SK-N-SH (cell line): ENCODE results near the gene MSH2. TPM values are rescaled to one million over a fixed set of nuclear protein-coding genes. Genes with fewer than 3 reads are reported as not detected.

Experiments
- CTCF ChIA-PET: fragments of 300-600, 350-600 bp; formaldehyde crosslinking; extraction: SDS; loops from one replicate; lab custom pipeline; 2021; lab: Yijun Ruan, JAX
- POLR2A ChIA-PET: fragments of 350-600 bp; sonication (Branson Sonifier 250); formaldehyde crosslinking; extraction: SDS; loops from one replicate; lab custom pipeline; 2020; ENCODE audit warnings: antibody characterized with exemption, inconsistent platforms; lab: Yijun Ruan, JAX
- DNase-seq: peaks from one replicate; pipeline ENCODE4 v3.0.0; 2012
- H2AFZ ChIP-seq: fragments of 200-600 bp; sonication (generic); 2 replicates; pipeline ENCODE4 v1.8.1; 2016; ENCODE audit warnings: antibody characterized with exemption, mild to moderate bottlenecking, low read depth
- H3F3A ChIP-seq: fragments of 200-600 bp; sonication (generic); replicated peaks from 2 replicates; pipeline ENCODE3; 2016; ENCODE audit warnings: antibody characterized with exemption, mild to moderate bottlenecking; ENCODE audit not compliant: insufficient read depth
- H3K27ac ChIP-seq, 2 experiments: fragments of 200-500 bp in 1 of 2; fragments of 200-600 bp in 1 of 2; sonication (Bioruptor generic) in 1 of 2; sonication (generic), shearing (Covaris generic) in 1 of 2; 2 replicates each; pipeline versions ENCODE4 v1.5.1 to v1.6.1; 2014 to 2016; ENCODE audit warnings: low read depth in 2 of 2, inconsistent platforms in 1 of 2, low read length in 1 of 2, mild to moderate bottlenecking in 1 of 2, mixed read lengths in 1 of 2
- H3K27me3 ChIP-seq: fragments of 200-600 bp; sonication (generic), shearing (Covaris generic); 2 replicates; pipeline ENCODE4 v1.6.1; 2016; ENCODE audit warnings: mixed run types; ENCODE audit not compliant: insufficient read depth
- H3K36me3 ChIP-seq, 2 experiments: fragments of 200-500 bp in 1 of 2; fragments of 200-600 bp in 1 of 2; sonication (Bioruptor generic) in 1 of 2; sonication (generic) in 1 of 2; replicated peaks in 1 of 2; 2 replicates each; pipeline versions ENCODE3 to v1.5.1; 2014 to 2016; ENCODE audit warnings: low read length in 1 of 2, mild to moderate bottlenecking in 1 of 2; ENCODE audit not compliant: insufficient read depth in 2 of 2, control insufficient read depth in 1 of 2
- H3K4me1 ChIP-seq, 2 experiments: fragments of 200-500 bp in 1 of 2; fragments of 200-600 bp in 1 of 2; sonication (Bioruptor generic) in 1 of 2; sonication (generic), shearing (Covaris generic) in 1 of 2; 2 replicates each; pipeline versions ENCODE4 v1.5.1 to v1.6.1; 2014 to 2016; ENCODE audit warnings: low read depth in 1 of 2, low read length in 1 of 2, mixed run types in 1 of 2; ENCODE audit not compliant: insufficient read depth in 2 of 2, control insufficient read depth in 1 of 2
- H3K4me2 ChIP-seq: fragments of 200-600 bp; sonication (generic), shearing (Covaris generic); 2 replicates; pipeline ENCODE4 v1.6.1; 2017; ENCODE audit warnings: mixed run types
- H3K4me3 ChIP-seq, 2 experiments: fragments of 200-500 bp in 1 of 2; fragments of 200-600 bp in 1 of 2; sonication (Bioruptor generic) in 1 of 2; sonication (generic), shearing (Covaris generic) in 1 of 2; 2 replicates each; pipeline versions ENCODE4 v1.5.1 to v1.8.1; 2014 to 2016; ENCODE audit warnings: low read depth in 2 of 2, inconsistent platforms in 1 of 2, low read length in 1 of 2, mild to moderate bottlenecking in 1 of 2, mixed read lengths in 1 of 2, moderate library complexity in 1 of 2
- H3K79me2 ChIP-seq: fragments of 200-600 bp; sonication (generic); 2 replicates; pipeline ENCODE4 v1.8.1; 2017; ENCODE audit warnings: mild to moderate bottlenecking; ENCODE audit not compliant: insufficient read depth
- H3K9ac ChIP-seq: fragments of 200-600 bp; sonication (generic); 2 replicates; pipeline ENCODE4 v1.6.1; 2017; ENCODE audit warnings: mixed run types
- H3K9me2 ChIP-seq: fragments of 200-600 bp; sonication (generic); 2 replicates; pipeline ENCODE4 v1.6.1; 2017; ENCODE audit warnings: mixed run types
- H3K9me3 ChIP-seq: fragments of 200-600 bp; sonication (generic); 2 replicates; pipeline ENCODE4 v1.6.1; 2017; ENCODE audit warnings: mixed run types, mild to moderate bottlenecking, moderate library complexity
- H4K20me1 ChIP-seq: fragments of 200-600 bp; sonication (generic); 2 replicates; pipeline ENCODE4 v1.6.1; 2017; ENCODE audit warnings: mild to moderate bottlenecking, mixed run types; ENCODE audit not compliant: insufficient read depth
- CHD2 ChIP-seq: fragments of 150-350 bp; IDR thresholded peaks from 2 replicates; pipeline ENCODE4 v1.6.1; 2018; ENCODE audit warnings: low read length; ENCODE audit not compliant: partially characterized antibody
- EP300 ChIP-seq, 2 experiments: IDR thresholded peaks; 2 replicates each; pipeline versions ENCODE4 v1.4.0 to v1.6.1; 2012; ENCODE audit warnings: borderline replicate concordance in 1 of 2, low read depth in 1 of 2, low read length in 1 of 2
- EZH2phosphoT487 ChIP-seq: fragments of 200-600 bp; sonication (generic); IDR thresholded peaks from 2 replicates; pipeline ENCODE4 v1.6.1; 2017; ENCODE audit warnings: low read depth, mixed run types, mild to moderate bottlenecking, antibody characterized with exemption, moderate library complexity, borderline replicate concordance
- FOXJ3 ChIP-seq: sonication (generic); formaldehyde crosslinking; IDR thresholded peaks from 2 replicates; pipeline ENCODE4 v1.5.1; 2020; ENCODE audit warnings: mild to moderate bottlenecking, missing genetic modification reagents
- GABPA ChIP-seq: IDR thresholded peaks from 2 replicates; pipeline ENCODE4 v1.4.0; 2012; ENCODE audit warnings: low read depth, mild to moderate bottlenecking
- MEF2A ChIP-seq: IDR thresholded peaks from 2 replicates; pipeline ENCODE4 v1.4.0; 2012; ENCODE audit warnings: low read depth, borderline replicate concordance
- MXI1 ChIP-seq: IDR thresholded peaks from 2 replicates; pipeline ENCODE4 v1.6.1; 2012; ENCODE audit warnings: mild to moderate bottlenecking, low read depth, low read length, improper control_type of control experiment
- RCOR1 ChIP-seq: fragments of 150-350 bp; IDR thresholded peaks from 2 replicates; pipeline ENCODE4 v1.6.1; 2017; ENCODE audit warnings: antibody characterized with exemption, low read length
- RFX5 ChIP-seq: IDR thresholded peaks from 2 replicates; pipeline ENCODE4 v1.6.1; 2012; ENCODE audit warnings: mild to moderate bottlenecking, improper control_type of control experiment, low read length
- RXRA ChIP-seq: IDR thresholded peaks from 2 replicates; pipeline ENCODE4 v1.4.0; 2012; ENCODE audit warnings: low read depth, mild to moderate bottlenecking, borderline replicate concordance
- SIN3A ChIP-seq: IDR thresholded peaks from 2 replicates; pipeline ENCODE4 v1.6.1; 2012; ENCODE audit warnings: low read depth, mild to moderate bottlenecking, low read length, moderate library complexity, borderline replicate concordance
- SMC3 ChIP-seq: IDR thresholded peaks from 2 replicates; pipeline ENCODE4 v1.6.1; 2012; ENCODE audit warnings: low read depth, low read length, improper control_type of control experiment
- TAF1 ChIP-seq: IDR thresholded peaks from 2 replicates; pipeline ENCODE4 v1.6.1; 2012; ENCODE audit warnings: low read depth, mild to moderate bottlenecking, low read length, moderate library complexity, borderline replicate concordance
- YY1 ChIP-seq: IDR thresholded peaks from 2 replicates; pipeline ENCODE4 v1.4.0; 2012; ENCODE audit warnings: low read depth, mild to moderate bottlenecking
- WGBS: methylation state at CpG from one replicate; pipeline ENCODE4 v1.1.6; 2017; ENCODE audit warnings: low lambda C conversion rate; 5-methylcytosine and 5-hydroxymethylcytosine counted together
- polyA plus RNA-seq, 3 experiments: library from polyadenylated mRNA; depleted of rRNA; stranded (reverse); fragments of >200 nt; gene quantifications; 2 replicates each; pipeline ENCODE4 v1.2.3, GENCODE V29; 2012
- TF ChIP-seq, protein P1 (sequence below): fragments of 200-600 bp; sonication (generic); IDR thresholded peaks from 2 replicates; pipeline ENCODE4 v1.6.1; 2017; ENCODE audit warnings: antibody characterized with exemption, mild to moderate bottlenecking, moderate library complexity
- TF ChIP-seq, protein P2 (sequence below): IDR thresholded peaks from 2 replicates; pipeline ENCODE4 v1.6.1; 2012; ENCODE audit warnings: mild to moderate bottlenecking, low read depth, low read length, moderate library complexity
- TF ChIP-seq, protein P3 (sequence below): IDR thresholded peaks from 2 replicates; pipeline ENCODE4 v1.4.0; 2012; ENCODE audit warnings: low read depth, borderline replicate concordance
- TF ChIP-seq, protein P4 (sequence below): IDR thresholded peaks from 2 replicates; pipeline ENCODE4; 2012

Gene MSH2
- polyA plus RNA-seq, 1 of the 3 experiments (the other 2 are of a cell fraction): 13.7 TPM

DNA sequence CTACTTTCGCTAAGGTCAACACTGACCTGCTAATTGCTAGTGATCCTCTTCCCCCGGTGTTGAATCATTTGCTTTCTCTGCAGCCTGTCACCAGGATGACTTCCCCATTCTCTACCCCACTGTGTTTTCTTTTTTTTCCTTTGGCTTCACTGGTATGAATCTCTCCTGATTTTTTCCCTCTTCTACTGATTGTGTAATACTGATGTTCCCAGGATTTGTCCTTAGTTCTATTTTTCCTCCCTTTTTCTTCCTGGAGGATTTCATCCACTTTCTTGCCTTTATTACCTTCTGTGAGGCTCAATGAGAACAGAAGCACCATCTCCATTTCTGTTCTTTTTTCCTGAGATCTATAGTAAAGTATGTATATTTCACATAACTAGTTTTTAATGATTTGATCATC, 14.1 kb upstream of the MSH2 start:
- H3K4me3 ChIP-seq: no peak overlapping the region
- TF ChIP-seq CHD2 (no peak), GABPA (no peak), RFX5 (no peak), SMC3 (no peak), MEF2A (no peak), MXI1 (no peak), YY1 (no peak), FOXJ3 (no peak), EZH2phosphoT487 (no peak), RXRA (no peak), TAF1 (no peak), EP300 (IDR thresholded peaks at IDR 0.05; ENCODE audit: borderline replicate concordance in 1 of 2, low read depth in 1 of 2, low read length in 1 of 2) (no peak), SIN3A (no peak), RCOR1 (no peak)
- TF ChIP-seq, protein P1, sequence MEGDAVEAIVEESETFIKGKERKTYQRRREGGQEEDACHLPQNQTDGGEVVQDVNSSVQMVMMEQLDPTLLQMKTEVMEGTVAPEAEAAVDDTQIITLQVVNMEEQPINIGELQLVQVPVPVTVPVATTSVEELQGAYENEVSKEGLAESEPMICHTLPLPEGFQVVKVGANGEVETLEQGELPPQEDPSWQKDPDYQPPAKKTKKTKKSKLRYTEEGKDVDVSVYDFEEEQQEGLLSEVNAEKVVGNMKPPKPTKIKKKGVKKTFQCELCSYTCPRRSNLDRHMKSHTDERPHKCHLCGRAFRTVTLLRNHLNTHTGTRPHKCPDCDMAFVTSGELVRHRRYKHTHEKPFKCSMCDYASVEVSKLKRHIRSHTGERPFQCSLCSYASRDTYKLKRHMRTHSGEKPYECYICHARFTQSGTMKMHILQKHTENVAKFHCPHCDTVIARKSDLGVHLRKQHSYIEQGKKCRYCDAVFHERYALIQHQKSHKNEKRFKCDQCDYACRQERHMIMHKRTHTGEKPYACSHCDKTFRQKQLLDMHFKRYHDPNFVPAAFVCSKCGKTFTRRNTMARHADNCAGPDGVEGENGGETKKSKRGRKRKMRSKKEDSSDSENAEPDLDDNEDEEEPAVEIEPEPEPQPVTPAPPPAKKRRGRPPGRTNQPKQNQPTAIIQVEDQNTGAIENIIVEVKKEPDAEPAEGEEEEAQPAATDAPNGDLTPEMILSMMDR: no peak
- TF ChIP-seq, protein P2, sequence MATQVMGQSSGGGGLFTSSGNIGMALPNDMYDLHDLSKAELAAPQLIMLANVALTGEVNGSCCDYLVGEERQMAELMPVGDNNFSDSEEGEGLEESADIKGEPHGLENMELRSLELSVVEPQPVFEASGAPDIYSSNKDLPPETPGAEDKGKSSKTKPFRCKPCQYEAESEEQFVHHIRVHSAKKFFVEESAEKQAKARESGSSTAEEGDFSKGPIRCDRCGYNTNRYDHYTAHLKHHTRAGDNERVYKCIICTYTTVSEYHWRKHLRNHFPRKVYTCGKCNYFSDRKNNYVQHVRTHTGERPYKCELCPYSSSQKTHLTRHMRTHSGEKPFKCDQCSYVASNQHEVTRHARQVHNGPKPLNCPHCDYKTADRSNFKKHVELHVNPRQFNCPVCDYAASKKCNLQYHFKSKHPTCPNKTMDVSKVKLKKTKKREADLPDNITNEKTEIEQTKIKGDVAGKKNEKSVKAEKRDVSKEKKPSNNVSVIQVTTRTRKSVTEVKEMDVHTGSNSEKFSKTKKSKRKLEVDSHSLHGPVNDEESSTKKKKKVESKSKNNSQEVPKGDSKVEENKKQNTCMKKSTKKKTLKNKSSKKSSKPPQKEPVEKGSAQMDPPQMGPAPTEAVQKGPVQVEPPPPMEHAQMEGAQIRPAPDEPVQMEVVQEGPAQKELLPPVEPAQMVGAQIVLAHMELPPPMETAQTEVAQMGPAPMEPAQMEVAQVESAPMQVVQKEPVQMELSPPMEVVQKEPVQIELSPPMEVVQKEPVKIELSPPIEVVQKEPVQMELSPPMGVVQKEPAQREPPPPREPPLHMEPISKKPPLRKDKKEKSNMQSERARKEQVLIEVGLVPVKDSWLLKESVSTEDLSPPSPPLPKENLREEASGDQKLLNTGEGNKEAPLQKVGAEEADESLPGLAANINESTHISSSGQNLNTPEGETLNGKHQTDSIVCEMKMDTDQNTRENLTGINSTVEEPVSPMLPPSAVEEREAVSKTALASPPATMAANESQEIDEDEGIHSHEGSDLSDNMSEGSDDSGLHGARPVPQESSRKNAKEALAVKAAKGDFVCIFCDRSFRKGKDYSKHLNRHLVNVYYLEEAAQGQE: no peak
- TF ChIP-seq, protein P3, sequence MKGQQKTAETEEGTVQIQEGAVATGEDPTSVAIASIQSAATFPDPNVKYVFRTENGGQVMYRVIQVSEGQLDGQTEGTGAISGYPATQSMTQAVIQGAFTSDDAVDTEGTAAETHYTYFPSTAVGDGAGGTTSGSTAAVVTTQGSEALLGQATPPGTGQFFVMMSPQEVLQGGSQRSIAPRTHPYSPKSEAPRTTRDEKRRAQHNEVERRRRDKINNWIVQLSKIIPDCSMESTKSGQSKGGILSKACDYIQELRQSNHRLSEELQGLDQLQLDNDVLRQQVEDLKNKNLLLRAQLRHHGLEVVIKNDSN: no peak
- TF ChIP-seq, protein P4, sequence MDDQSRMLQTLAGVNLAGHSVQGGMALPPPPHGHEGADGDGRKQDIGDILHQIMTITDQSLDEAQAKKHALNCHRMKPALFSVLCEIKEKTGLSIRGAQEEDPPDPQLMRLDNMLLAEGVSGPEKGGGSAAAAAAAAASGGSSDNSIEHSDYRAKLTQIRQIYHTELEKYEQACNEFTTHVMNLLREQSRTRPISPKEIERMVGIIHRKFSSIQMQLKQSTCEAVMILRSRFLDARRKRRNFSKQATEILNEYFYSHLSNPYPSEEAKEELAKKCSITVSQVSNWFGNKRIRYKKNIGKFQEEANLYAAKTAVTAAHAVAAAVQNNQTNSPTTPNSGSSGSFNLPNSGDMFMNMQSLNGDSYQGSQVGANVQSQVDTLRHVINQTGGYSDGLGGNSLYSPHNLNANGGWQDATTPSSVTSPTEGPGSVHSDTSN: no peak
- no peak overlapping the region for H3K4me2 ChIP-seq
- no peaks in the 10 kb centered on the region for H3K27me3 ChIP-seq
- H3F3A ChIP-seq: no peaks in the 10 kb centered on the region
- H3K9ac ChIP-seq: no peak overlapping the region
- no peaks in the 10 kb centered on the region for H3K9me2 ChIP-seq
- ChIA-PET POLR2A (interaction anchor here (1.3 to 1.5 kb wide), 4 partner anchors 14 to 54 kb away, joined by 7 to 12 read pairs (median 10); partner anchors contain the start of gene MSH2), CTCF (interaction anchor here (0.9 to 3.1 kb wide), 27 partner anchors 9 to 461 kb away, joined by 3 to 133 read pairs (median 4); partner anchors contain the start of gene MSH2)
- H3K4me1 ChIP-seq: peaks cover 0 to 4% of the 10 kb centered on the region in 2 experiments; a peak in 1 of 4 replicates
- no peaks in the 10 kb centered on the region for H3K79me2 ChIP-seq
- WGBS: 66% methylated on average over 2 of the region's 2 CpGs
- no peak overlapping the region for H3K27ac ChIP-seq
- H3K36me3 ChIP-seq: no peaks in the 10 kb centered on the region
- H3K9me3 ChIP-seq: no peaks in the 10 kb centered on the region
- no peaks in the 10 kb centered on the region for H4K20me1 ChIP-seq
- no peak overlapping the region for H2AFZ ChIP-seq
- DNase-seq: no peak
